GM18858 (cell line): ENCODE data around the gene ELFN2.

ENCODE experiments used
- ATAC-seq: cut with Tn5 transposase; IDR thresholded peaks from one replicate; pipeline ENCODE4 v1.9.1; 2021; ENCODE audit not compliant: unreplicated experiment

ELFN2 gene

GRCh38 chr22:37318364-37319109 is 108.7 kb downstream of the ELFN2 start:
- ATAC-seq, result no peak
